A549 (cell line): Measurements from ENCODE around the gene ENTREP3. TPM values are rescaled to one million over a fixed set of nuclear protein-coding genes. Genes with fewer than 3 reads are reported as not detected.
"Not testable (repeated sequence)": the region's sequence is repeated elsewhere in the genome, so short reads cannot be mapped to it uniquely, and the experiment has no call there.

Source experiments
- ATAC-seq, 2 experiments: fragments of 200-7000 bp in 1 of 2; fragments of >200 bp in 1 of 2; cut with Nextera tagmentation in 1 of 2; cut with Tn5 transposase in 1 of 2; 3 replicates each; pipeline versions ENCODE4 v1.8.0 to v1.9.1; 2018 to 2020; ENCODE audit warnings: mild to moderate bottlenecking in 1 of 2, moderate library complexity in 1 of 2
- CTCF ChIA-PET: fragments of 300-600 bp; sonication (Branson Sonifier 250); formaldehyde crosslinking; extraction: SDS; loops from one replicate; lab custom pipeline; 2021; ENCODE audit warnings: antibody characterized with exemption, inconsistent platforms; lab: Yijun Ruan, JAX
- POLR2A ChIA-PET: fragments of 350-600 bp; formaldehyde crosslinking; extraction: SDS; loops from one replicate; lab custom pipeline; 2021; ENCODE audit warnings: antibody characterized with exemption, inconsistent platforms; lab: Yijun Ruan, JAX
- DNase-seq, 2 experiments: peaks; one replicate each; pipeline versions ENCODE4 v3.0.0 to v3.0.0-alpha.2; 2011 to 2016; ENCODE audit warnings: low read depth in 1 of 2, low spot score in 1 of 2
- FAIRE-seq: peaks from 2 replicates; lab custom pipeline; 2011; peaks lifted over from hg19 to GRCh38; lab: Jason Lieb, UNC
- H3K27ac ChIP-seq, 2 experiments: fragments of >200 bp; sonication (Bioruptor Twin); formaldehyde crosslinking; 3 replicates each; pipeline ENCODE4 v1.5.1; 2016 to 2017
- H3K4me1 ChIP-seq: fragments of >200 bp; sonication (Bioruptor Twin); formaldehyde crosslinking; 3 replicates; pipeline ENCODE4 v1.6.1; 2016
- H3K4me2 ChIP-seq: fragments of >200 bp; sonication (Bioruptor Twin); formaldehyde crosslinking; 3 replicates; pipeline ENCODE4 v1.6.1; 2016
- H3K4me3 ChIP-seq: fragments of >200 bp; sonication (Bioruptor Twin); formaldehyde crosslinking; 3 replicates; pipeline ENCODE4 v1.5.1; 2016
- H3K9me3 ChIP-seq: fragments of >200 bp; sonication (Bioruptor Twin); formaldehyde crosslinking; 3 replicates; pipeline ENCODE4 v1.6.1; 2016
- ESRRA ChIP-seq: fragments of 150-350 bp; IDR thresholded peaks from 2 replicates; pipeline ENCODE4 v1.6.1; 2014; ENCODE audit warnings: mild to moderate bottlenecking, low read length, borderline replicate concordance
- HEYL ChIP-seq: fragments of 250-450 bp; sonication (Bioruptor Pico); IDR thresholded peaks from 2 replicates; pipeline ENCODE4 v1.8.0; 2021; ENCODE audit warnings: mild to moderate bottlenecking, moderate library complexity
- HOXA7 ChIP-seq: fragments of 250-450 bp; sonication (Bioruptor Pico); IDR thresholded peaks from 2 replicates; pipeline ENCODE4 v1.5.0; 2020; ENCODE audit warnings: mild to moderate bottlenecking, moderate library complexity
- HOXB5 ChIP-seq: fragments of 250-450 bp; sonication (Bioruptor Pico); IDR thresholded peaks from 2 replicates; pipeline ENCODE4 v1.5.0; 2020; ENCODE audit warnings: mild to moderate bottlenecking, moderate library complexity
- KDM1A ChIP-seq: fragments of 200-600 bp; sonication (generic); IDR thresholded peaks from 2 replicates; pipeline ENCODE4 v1.6.1; 2016; ENCODE audit warnings: low read depth, mild to moderate bottlenecking
- POLR2A ChIP-seq: IDR thresholded peaks from 2 replicates; pipeline ENCODE4 v1.6.1; 2012; ENCODE audit warnings: mild to moderate bottlenecking, low read length
- USF2 ChIP-seq: fragments of 450-650 bp; IDR thresholded peaks from 2 replicates; pipeline ENCODE4 v1.6.1; 2014; ENCODE audit warnings: antibody characterized with exemption
- WGBS: methylation state at CpG from one replicate; pipeline ENCODE4 v1.1.6; 2017; ENCODE audit errors: missing lambda C conversion rate; 5-methylcytosine and 5-hydroxymethylcytosine counted together
- polyA plus RNA-seq, 4 experiments: library from polyadenylated mRNA; depleted of rRNA in 3 of 4; stranded (reverse); fragments of >200 nt; fragmentation: RNase III in 1 of 4; extraction: RNeasy Plus Mini Kit Qiagen cat#74134 plus additional on column Dnase treatment in 1 of 4; gene quantifications; 2 replicates in 3 of 4; 3 replicates in 1 of 4; pipeline ENCODE4 v1.2.3, GENCODE V29; 2011 to 2017

The ENTREP3 gene
- polyA plus RNA-seq, 2 of the 4 experiments (the other 2 are of a cell fraction) = 8.4 to 29.5 TPM

- ChIA-PET CTCF (interaction anchor here (1.2 to 4.2 kb wide), 4 partner anchors 12 to 31 kb away, joined by 3 to 25 read pairs (median 9); partner anchors contain the start of genes MTX1 and THBS3), POLR2A (no interaction called here)
- no peak for FAIRE-seq
- 59% methylated on average over 1 of the region's 1 CpG for WGBS
- no peak; a peak in 1 of 6 replicates for ATAC-seq
- no peaks in the 10 kb centered on the region for H3K9me3 ChIP-seq
- no peak overlapping the region for H3K4me2 ChIP-seq
- no peak overlapping the region for H3K4me3 ChIP-seq
- no peak for DNase-seq
- H3K27ac ChIP-seq = no peak overlapping the region
- peaks cover 21% of the 10 kb centered on the region for H3K4me1 ChIP-seq
- TF ChIP-seq USF2 (peak; percentile 63), ESRRA (no peak)
Observed at GRCh38 chr1:155219592-155220031, 35.7 kb downstream of the ENTREP3 start.

- ATAC-seq (peak in 1 of 2 experiments; percentile 37; a peak in 3 of 6 replicates), FAIRE-seq (no peak), DNase-seq (peak in 1 of 2 experiments; percentile 62)
- Histone ChIP-seq H3K9me3 (no peaks in the 10 kb centered on the region), H3K27ac (no peak overlapping the region), H3K4me3 (no peak overlapping the region), H3K4me1 (peaks cover 15% of the 10 kb centered on the region), H3K4me2 (no peak overlapping the region; the same call in 2 of the 3 replicates)
- ChIA-PET CTCF (interaction anchor here (1.2 to 4.2 kb wide), 4 partner anchors 11 to 31 kb away, joined by 3 to 25 read pairs (median 9); partner anchors contain the start of genes MTX1 and THBS3), POLR2A (no interaction called here)
- WGBS = 72% methylated on average over 7 of the region's 7 CpGs
- no peak for TF ChIP-seq HEYL (CRISPR knock-in tag)
- TF ChIP-seq POLR2A = no peak
- TF ChIP-seq KDM1A = no peak
- TF ChIP-seq USF2 = peak; percentile 98
- no peak for TF ChIP-seq HOXA7 (CRISPR knock-in tag)
- no peak for TF ChIP-seq HOXB5 (CRISPR knock-in tag)
Observed at GRCh38 chr1:155218854-155219591, 36.3 kb downstream of the ENTREP3 start.

- FAIRE-seq, POLR2A ChIA-PET, H3K9me3 ChIP-seq, DNase-seq, H3K4me2 ChIP-seq, H3K27ac ChIP-seq, ATAC-seq, H3K4me3 ChIP-seq: not testable (repeated sequence)
- 80% methylated on average over 7 of the region's 10 CpGs for WGBS
- CTCF ChIA-PET = interaction anchor here (1.6 kb wide), 1 partner anchor 8 kb away, joined by 4 read pairs; no protein-coding TSS in a partner anchor
- H3K4me1 ChIP-seq = peaks cover 11% of the 10 kb centered on the region
Observed at GRCh38 chr1:155214702-155215101, 40.6 kb downstream of the ENTREP3 start.

GRCh38 chr1:155212051-155212440 is 43.2 kb downstream of the ENTREP3 start:
- FAIRE-seq, H3K4me2 ChIP-seq, H3K9me3 ChIP-seq, POLR2A ChIA-PET, H3K4me3 ChIP-seq, ATAC-seq, DNase-seq, H3K27ac ChIP-seq: not testable (repeated sequence)
- peaks cover 21% of the 10 kb centered on the region for H3K4me1 ChIP-seq
- 84% methylated on average over 4 of the region's 7 CpGs for WGBS
- CTCF ChIA-PET = interaction anchor here (1.4 kb wide), 1 partner anchor 15 kb away, joined by 4 read pairs; no protein-coding TSS in a partner anchor

GRCh38 chr1:155211381-155212050 is 43.8 kb downstream of the ENTREP3 start:
- not testable (repeated sequence) for DNase-seq, FAIRE-seq, H3K27ac ChIP-seq, H3K4me2 ChIP-seq, H3K9me3 ChIP-seq, H3K4me3 ChIP-seq, ATAC-seq
- peaks cover 23% of the 10 kb centered on the region for H3K4me1 ChIP-seq
- POLR2A ChIA-PET = interaction anchor here (0.5 kb wide), 1 partner anchor 239 kb away, joined by 4 read pairs; no protein-coding TSS in a partner anchor
- WGBS = 85% methylated on average over 12 of the region's 13 CpGs
- CTCF ChIA-PET = interaction anchor here (1.4 kb wide), 1 partner anchor 15 kb away, joined by 4 read pairs; no protein-coding TSS in a partner anchor
